HG03108 (cell line): ENCODE measurements around the gene CHD8.

Source experiments
- ATAC-seq: cut with Tn5 transposase; IDR thresholded peaks from one replicate; pipeline ENCODE4 v1.9.1; 2021; ENCODE audit warnings: moderate library complexity; ENCODE audit not compliant: unreplicated experiment

CHD8 gene

DNA sequence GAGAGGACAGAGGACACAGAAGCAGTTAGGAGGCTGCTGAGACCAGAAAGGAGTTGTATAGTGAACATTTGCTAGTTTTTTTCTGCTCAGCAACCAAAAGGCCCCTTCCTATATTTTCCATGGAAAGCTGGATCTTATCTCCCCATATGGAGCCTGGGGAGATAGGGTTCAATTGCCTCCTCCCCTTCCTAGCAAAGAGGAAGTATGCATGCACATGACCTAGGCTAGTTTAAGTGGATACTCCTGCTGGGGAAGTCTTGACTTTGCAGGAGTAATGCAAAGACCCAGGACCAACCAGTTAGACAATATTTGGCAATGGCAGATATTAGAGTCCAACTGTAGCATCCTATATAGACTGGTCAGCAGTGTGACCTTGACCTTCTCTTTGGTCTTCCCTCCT, 15.1 kb downstream of the CHD8 start:
- no peak for ATAC-seq

DNA sequence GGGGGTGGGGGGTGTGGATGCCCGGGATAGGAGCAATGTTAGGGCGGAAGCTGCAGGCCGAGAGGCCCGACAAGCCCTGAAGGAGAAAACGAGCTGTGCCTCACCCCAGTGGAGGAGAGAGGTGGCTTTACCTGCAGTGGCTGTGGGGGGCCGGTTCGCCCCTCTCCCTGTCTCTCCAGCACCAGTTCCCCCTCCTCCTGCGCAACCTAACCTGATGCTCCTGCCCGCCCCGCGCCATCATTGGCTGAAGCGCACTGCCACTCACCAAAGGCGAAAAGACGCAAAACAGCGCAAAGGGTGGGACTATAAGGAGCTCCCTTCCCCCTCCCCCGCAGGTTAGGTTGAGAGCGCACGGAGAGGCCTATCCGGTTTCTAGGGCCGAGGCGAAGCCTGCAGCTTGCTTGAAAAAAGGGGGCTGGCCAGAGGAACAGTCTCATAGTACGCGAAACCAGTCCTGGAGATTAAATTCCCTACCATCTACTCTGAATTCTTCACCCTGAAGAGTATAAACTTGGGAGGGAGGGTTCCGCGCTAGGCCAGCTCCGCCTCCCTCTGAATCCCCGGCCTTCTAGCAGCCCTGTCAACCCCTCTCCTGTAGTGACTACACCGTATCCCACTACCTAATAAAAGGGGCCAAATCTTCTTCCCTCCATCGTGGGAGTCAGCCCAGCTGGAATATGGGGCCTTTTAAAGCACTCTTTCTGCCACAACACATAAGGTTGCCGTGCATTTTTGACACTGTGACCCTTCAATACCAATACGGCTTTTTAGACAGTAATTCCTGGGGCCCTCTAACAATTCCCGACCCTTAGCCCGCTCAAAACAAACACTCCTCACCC, 18.6 kb downstream of the CHD8 start:
- ATAC-seq, result peak; percentile 99

DNA sequence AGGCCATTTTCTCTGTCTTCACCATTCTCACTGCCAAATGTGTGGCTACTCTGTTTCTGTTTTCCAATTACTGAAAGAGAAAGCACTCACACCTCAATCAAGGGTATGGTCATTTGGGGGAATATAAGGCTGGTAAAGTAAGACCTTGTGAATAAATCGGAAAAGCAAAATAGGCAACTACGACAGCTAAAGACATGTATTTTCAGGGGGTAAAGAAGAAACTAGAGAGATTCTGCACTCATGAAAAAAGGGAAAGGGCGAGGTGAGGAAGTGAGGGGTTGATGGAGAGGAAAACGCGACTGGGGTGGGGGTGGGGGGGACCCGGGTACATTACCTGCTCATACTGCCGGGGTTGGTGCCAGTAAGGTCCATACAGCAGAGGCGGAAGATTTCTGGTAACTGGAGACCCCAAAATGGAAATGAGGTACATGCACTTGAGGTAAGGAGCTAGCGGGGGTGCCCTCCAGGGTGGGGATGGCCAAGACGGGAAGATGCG, 19.3 kb downstream of the CHD8 start:
- ATAC-seq, result no peak

DNA sequence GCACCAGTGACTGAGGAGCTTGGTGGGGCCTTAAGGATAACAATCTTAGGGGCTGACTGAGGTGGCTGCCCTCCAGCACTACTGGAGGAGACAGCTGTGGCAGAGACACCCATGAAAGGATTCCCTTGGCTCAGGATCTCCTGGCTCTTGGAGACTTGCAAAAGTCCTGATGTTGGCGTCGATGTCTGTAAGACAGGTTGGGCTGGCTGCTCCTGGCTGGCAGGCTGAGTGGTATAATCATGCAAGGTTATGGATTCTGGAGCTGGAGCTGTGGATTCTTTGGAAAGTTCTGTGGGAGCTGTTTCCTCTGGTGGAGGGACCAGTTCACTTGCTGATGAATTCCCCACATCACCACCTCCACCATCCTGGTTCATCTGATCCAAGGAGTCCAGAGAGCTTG, 24.8 kb downstream of the CHD8 start:
- ATAC-seq, result no peak

DNA sequence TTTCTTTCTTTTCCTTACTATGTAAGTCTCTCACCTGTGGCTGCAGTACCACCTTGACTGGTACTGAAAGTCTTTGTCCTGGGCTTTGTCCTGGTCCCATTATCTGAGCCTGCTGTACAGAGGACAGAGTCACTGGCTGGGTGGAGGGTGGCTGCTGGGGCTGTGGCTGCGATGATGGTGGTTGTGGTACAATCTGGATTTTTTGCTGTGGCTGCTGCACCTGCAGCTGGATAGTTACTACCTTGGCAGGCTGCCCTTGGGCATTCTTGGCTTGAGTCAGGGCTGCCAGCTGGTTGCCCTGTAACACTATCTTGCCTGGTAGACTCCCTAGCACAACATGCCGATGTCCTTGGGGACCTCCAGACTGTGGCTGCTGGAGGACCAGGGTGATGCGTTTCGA, 27.0 kb downstream of the CHD8 start:
- no peak for ATAC-seq

DNA sequence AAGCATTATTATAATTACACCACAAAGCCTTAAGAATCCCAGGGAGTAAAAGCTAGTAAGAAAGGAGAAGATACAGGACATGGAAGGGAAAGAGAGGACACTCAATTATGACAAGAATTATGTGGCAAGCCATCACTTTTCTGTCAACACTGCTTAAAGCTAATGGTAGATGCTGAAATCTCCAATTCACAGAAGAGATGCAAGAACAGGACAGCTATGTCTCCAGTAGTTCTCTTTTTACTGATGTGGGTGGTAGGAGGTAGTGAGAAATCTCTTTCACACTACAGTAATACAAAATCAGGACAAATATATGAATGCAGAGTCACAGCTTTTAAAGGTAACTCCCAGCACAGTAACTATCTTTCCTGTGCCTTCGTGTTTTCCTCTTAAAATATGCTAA, 29.2 kb downstream of the CHD8 start:
- no peak for ATAC-seq

DNA sequence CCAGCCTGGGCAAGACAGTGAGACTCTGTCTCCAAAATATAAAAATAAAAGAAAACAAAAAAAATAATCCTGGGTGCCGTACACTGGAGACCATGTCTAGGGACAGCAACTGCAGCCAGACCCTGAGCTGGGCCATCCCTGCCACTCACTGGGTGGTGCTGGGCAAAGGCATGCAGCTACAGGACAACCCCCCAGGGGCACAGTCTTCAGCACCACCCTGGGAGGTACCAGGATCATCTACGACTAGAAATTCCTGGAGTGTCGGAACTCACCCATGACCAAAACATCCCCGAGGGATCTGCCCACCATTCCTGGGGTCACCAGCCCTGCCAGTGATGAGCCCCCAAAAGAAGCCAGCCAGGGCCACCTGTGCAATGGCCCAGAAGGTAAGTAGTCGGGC, 36.4 kb downstream of the CHD8 start:
- no peak for ATAC-seq

DNA sequence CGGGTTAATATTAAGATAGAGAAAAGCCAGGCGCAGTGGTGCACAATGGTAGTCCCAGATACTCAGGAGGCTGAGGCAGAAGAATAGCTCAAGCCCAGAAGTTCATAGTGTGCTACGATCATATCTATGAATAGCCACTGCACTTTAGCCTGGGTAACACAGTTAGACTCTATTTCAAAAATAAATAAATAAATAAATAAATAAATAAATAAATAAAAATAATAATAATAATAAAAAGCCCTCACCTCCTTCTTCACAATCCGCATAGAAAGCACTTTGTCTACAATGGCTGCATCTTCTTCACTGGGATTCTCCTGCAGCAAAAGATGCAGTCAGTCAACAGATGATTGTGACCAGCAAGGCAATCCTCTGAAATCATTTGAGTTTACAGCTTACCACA, 40.6 kb downstream of the CHD8 start:
- no peak for ATAC-seq

DNA sequence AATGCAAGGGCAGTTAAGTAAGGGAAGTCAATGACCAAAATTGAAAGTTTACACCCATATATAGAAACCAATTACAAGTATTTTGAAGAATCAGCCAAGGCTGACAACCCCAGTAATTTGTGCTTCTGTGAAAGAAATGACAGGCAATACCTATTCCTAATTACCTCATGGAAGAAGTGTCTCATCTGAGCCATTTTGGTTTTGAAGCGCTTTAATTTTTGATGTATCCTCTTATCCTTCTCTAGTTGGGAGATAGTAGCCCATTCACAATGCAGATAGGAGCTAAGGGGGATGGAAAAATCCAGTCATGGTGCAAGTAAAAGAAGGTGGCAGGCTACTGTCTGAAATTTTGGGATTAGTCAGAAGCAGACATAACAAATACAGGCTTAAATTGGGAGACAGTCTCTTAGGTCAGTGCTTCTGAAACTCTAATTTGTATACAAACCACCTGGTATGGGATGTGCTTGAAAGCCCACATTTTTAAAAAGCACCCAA, 41.7 kb downstream of the CHD8 start:
- ATAC-seq, result no peak

DNA sequence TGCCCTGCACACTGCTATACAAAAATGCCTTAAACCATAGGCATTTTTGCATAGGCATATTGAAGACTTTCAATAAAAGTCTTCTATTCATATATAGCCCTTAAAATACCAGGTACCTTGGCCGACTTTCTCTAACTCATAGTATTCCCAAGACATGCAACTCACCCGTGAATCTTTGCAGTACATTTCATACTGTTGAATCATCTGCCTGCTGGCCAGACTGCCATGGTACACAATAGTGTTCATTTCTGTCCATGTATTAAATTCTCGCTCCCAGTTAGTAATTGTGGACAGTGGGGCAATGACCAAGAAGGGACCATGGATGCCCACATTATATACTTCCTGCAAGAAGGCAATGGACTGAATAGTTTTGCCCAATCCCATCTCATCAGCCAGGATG, 47.8 kb downstream of the CHD8 start:
- no peak for ATAC-seq

DNA sequence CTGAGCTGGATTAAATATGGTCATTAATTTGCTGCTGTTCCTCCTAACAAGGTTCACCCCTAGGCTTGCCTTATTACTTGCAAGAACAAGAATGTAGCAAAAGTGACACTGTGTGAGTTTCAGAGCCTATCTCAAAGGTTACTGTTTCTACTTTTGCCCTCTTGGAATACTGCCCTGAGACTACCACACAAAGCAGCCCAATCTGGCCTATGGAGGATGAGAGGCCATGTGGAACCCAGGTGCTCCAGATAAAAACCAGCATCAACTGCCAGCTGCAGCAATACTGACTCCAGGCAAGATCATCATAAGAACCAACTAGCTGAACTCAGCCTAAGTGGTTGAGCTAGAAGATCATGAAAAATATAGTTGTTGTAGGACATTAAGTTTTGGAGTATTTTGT, 49.7 kb downstream of the CHD8 start:
- no peak for ATAC-seq

DNA sequence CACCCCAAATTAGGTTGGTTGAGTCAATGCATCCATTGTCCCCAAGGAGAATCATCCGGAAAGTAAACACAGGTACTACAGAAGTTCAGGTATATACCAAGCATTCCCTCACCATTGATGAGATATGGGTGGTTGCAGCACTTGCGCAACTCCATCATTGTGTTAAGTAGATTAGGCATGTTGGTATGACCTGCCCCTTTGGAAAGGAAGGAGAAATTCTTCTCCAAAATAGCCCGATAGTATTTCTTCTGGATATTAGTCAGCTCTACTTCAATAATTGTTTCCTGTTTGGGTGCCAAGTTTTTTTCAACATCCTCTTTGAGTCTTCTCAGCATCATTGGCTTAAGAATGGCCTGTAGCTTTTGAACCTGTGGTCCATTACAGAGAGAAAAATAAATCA, 50.8 kb downstream of the CHD8 start:
- no peak for ATAC-seq

DNA sequence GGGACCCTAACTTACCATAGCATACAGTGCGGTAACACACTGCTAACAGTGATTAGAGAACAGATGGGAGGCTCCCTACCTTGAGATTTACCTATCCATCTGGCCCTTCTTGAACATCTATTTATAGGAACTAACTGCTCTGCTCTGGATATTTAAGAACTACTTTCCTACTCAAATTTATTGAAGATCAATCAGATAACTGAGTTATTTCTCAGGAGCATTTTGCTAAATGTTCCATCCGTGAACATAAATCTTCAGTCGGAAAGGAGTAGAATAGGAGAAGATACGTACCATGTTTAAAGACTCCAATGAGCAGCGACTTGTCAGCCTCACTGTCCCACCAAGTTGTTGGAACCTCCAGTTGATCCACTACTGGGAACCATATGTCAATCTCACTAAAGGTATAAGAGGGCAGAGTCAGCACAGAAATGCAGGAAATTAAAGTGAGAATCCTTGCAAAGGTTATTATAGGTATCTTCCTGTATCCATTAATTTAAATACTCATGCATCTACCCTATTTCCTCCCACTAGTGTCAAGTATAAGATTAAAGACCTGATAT, 56.5 kb downstream of the CHD8 start:
- no peak for ATAC-seq

DNA sequence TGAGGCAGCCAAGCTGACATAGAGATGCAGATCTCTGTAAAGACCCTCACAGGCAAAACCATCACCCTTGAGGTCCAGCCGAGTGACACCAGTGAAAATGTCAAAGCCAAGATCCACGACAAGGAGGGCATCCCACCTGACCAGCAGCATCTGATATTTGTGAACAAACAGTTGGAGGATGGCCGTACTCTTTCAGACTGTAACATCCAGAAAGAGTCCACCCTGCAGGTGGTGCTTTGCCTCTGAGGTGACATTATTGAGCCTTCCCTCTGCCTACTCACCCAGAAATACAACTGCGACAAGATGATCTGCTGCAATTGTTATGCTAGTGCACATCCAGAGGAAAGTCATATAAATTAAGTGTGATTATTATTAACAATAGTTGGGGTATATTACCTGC, 57.0 kb downstream of the CHD8 start:
- ATAC-seq, result no peak

DNA sequence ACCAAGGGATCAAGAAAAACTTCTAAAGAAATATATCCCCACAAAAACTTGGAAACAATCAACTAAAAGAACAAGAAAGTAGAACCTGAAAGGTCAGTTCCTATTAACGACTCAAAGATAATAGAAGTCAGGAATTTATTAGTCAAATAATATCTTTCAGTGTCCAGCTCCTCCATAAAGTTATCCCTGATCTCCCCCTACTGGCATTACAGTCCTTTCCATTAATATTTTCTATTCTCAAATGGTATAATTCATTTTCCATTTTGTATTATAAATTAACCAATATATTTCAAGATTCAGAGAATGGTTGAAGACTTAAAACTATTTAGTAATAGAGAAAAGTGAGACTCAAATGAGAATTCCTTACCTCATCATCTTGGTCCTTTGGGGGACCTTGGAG, 60.5 kb downstream of the CHD8 start:
- no peak for ATAC-seq

DNA sequence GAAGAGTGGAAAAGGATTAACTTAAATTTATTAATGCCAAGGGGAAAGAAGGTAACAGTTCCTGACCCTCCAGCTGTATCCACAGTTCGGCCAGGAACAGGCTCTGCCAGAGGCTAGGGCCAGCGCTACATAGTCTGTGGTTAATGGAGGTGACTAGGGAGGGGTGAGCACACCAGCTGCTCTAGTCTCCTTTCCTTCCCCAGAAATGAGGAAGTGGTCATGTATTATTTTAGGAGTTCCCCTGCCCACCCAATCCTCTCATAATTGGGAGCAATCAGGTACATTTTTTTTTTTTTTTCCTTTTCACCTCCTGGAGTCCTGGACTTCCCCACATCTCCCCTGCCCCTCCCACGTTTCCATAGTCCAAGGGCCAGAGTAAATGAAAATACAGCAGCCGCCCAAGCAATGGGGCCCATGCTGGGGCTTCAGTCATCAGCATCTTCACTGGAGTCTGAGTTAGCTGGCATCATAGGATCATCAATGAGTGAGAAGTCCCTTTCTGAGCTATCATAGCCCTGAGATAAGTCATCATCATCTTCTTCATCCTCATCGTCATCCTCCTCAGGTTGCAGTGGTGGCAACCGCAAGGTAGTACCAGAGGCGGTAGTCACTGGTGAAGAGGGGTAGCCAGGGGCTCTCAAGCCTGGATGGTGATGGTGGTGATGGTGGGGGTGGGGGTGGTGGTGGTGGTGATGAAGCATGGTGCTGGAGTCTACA, 70.6 kb downstream of the CHD8 start:
- ATAC-seq, result no peak

DNA sequence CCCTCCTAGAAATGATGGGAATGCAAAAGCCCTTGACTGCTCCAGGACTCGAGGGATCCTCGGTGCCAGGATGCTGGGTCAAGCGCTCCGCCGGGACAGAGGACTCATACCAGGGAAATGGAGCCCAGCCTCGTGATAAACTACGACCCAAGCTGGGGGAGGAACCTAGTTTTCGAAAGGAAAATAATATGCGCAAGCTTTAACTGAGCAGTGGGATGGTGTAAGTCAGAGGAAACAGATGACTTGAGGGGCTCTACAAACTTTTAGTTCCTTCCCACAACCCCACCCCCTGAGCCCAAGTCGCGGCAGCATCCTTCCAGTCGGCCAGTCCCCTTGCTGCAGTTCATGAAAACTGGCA, 71.5 kb downstream of the CHD8 start:
- no peak for ATAC-seq

DNA sequence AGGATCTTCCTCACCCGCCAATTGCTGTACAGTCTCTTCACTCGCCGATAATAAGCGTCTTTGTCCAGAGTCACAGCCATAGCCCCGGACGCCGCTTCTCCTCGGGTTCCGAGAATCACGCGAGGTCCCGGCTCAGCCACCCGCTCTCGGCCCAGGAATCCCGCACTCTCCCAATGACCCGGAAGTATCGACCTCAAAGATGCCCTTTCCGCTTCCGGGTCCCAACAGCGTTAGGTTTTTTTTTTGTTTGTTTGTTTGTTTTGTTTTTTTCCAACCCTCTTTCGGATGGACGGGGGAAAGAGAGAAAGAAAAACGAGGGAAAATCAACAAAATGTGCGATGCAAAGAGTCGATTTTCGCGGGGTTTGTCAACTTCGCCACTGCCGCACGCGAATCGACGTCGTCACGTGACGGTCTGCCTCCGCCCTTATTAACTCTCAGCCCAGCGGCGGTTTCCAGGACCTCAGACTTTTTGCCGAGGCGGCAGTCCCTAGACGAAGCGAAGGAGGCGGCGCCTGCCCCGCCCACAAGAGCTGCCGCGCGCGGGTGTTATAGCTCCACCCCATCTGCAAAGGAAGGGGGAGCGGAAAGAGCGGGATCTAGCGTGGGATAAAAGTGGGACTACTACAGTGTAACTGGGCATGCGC, 72.0 kb downstream of the CHD8 start, which contains the start of gene SUPT16H:
Gene SUPT16H (minus strand): TSS at position 172 of the 646 bp plus-strand sequence. CDS start 92 bp downstream, at position 80.
- ATAC-seq, result peak; percentile 88

DNA sequence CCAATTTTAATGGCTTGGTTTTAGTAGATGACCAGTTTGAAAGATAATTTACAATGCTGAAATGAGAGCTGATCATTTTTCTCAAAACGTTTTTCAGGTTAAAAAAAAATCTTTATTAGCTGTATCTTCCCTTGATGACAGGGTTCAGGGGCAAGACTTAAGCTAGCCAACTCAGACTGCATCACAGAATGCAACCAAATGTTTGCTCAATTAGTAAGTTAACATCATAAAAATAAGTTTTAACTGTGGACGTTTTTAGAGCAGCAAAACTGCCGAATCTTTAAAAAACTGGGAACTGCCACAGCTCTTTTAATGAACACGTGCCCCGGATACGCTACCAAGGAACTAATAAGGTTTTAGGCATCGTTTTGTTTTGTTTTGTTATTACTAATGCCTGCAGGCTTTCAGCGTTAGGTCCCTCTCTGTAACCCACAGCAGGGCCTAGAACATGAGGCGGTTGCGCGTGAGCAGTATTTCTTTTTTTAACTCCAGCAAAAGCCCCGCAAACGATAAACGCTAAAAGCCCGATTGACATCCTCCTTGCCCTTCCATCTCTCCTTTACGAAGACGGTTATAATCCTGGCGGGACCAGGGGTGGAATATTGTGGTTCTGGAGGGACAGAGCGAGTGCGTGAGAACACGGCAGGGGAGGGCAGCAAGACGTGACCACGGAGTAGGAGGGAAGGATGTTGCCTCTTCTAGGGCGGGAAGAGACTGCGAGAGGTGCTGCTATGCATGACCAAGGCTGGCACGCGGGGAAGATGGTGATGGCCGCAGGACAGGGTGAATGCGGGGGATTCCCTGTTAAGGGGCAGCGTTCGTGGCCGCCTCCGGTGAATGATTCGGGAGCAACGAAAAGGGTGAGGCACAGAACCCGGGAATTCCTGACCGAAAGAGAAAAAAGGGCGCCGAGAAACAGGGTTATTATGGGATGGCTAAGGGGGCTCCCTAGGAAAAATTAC, 72.8 kb downstream of the CHD8 start:
- no peak for ATAC-seq

DNA sequence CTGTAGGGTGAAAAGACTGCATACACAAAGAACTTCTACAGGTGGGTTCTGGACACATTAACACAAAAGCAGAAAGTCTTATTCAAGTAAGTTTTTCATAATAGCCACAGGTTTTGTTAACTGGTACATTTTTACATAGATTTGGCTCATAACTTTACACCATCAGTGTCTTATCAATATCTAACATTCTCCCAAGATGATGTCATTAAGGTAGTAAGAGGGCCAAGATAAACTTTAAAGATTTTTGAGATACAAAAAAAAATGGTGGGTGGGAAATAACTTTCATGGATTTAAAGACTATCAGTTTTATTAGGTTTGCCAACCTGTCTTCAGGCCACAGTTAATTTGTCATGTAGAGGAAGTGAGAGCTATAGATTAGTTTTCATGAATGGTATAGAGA, 73.8 kb downstream of the CHD8 start:
- no peak for ATAC-seq
